HG02852 (cell line): ENCODE data around the gene PTPRU.
"Not testable (repeated sequence)": the region's sequence is repeated elsewhere in the genome, so short reads cannot be mapped to it uniquely, and the experiment has no call there.

Experiments used
- ATAC-seq: cut with Tn5 transposase; IDR thresholded peaks from one replicate; pipeline ENCODE4 v1.9.1; 2021; ENCODE audit warnings: mild to moderate bottlenecking, moderate library complexity; ENCODE audit not compliant: unreplicated experiment

PTPRU gene

GRCh38 chr1:29284286-29284960, 48.1 kb downstream of the PTPRU start:
- no peak for ATAC-seq

GRCh38 chr1:29284961-29285560, 48.7 kb downstream of the PTPRU start:
- no peak for ATAC-seq

- ATAC-seq = no peak
Observed at GRCh38 chr1:29285771-29286170, 49.4 kb downstream of the PTPRU start.

GRCh38 chr1:29286194-29286767, 50.0 kb downstream of the PTPRU start:
- ATAC-seq = no peak

- ATAC-seq = no peak
Observed at GRCh38 chr1:29289493-29289892, 53.2 kb downstream of the PTPRU start.

GRCh38 chr1:29290414-29290985, 54.2 kb downstream of the PTPRU start:
- no peak for ATAC-seq

- ATAC-seq = no peak
Observed at GRCh38 chr1:29291756-29292155, 55.4 kb downstream of the PTPRU start.

- ATAC-seq = no peak
Observed at GRCh38 chr1:29292344-29292743, 56.0 kb downstream of the PTPRU start.

GRCh38 chr1:29297450-29297849, 61.1 kb downstream of the PTPRU start:
- no peak for ATAC-seq

GRCh38 chr1:29298246-29298645, 61.9 kb downstream of the PTPRU start:
- ATAC-seq = no peak

GRCh38 chr1:29299446-29299845, 63.1 kb downstream of the PTPRU start:
- ATAC-seq = no peak

- not testable (repeated sequence) for ATAC-seq
Observed at GRCh38 chr1:29301732-29302131, 65.4 kb downstream of the PTPRU start.

GRCh38 chr1:29303201-29304024, 67.1 kb downstream of the PTPRU start:
- no peak for ATAC-seq

GRCh38 chr1:29304025-29304684, 67.8 kb downstream of the PTPRU start:
- ATAC-seq = no peak

- no peak for ATAC-seq
Observed at GRCh38 chr1:29305943-29306342, 69.6 kb downstream of the PTPRU start.

GRCh38 chr1:29306471-29307140, 70.3 kb downstream of the PTPRU start:
- ATAC-seq = no peak

- no peak for ATAC-seq
Observed at GRCh38 chr1:29309075-29309474, 72.8 kb downstream of the PTPRU start.

- ATAC-seq = no peak
Observed at GRCh38 chr1:29309621-29310020, 73.3 kb downstream of the PTPRU start.

- ATAC-seq = no peak
Observed at GRCh38 chr1:29310616-29311180, 74.4 kb downstream of the PTPRU start.
